ENCODE data around the gene CUEDC1.

DNA sequence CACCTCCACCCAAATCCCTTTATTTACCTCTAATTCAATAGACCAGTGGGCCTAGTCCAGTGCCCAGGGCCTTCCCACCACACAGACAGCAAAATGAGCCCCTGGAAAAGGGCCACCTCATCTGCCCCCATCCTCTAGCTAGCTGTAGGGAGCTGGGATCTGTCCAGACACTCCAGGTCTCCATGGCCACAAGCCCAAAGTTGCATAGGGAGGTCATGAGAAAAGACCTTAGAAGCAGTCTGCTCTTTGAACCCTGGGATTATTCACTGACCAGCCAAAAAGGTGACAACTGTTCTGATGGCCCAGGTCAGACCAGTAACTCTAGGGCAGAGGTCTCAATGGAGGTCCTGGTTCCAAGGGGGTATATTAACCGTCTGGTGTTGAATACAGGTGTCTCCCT lies 2.0 kb downstream of the CUEDC1 start:
- no peak for TF ChIP-seq CTCF (IDR thresholded peaks at IDR 0.05; ENCODE audit: insufficient read depth, low read length)
- no peak for TF ChIP-seq POLR2AphosphoS5 (IDR thresholded peaks at IDR 0.05; ENCODE audit: low read depth)
- TF ChIP-seq, protein P1, sequence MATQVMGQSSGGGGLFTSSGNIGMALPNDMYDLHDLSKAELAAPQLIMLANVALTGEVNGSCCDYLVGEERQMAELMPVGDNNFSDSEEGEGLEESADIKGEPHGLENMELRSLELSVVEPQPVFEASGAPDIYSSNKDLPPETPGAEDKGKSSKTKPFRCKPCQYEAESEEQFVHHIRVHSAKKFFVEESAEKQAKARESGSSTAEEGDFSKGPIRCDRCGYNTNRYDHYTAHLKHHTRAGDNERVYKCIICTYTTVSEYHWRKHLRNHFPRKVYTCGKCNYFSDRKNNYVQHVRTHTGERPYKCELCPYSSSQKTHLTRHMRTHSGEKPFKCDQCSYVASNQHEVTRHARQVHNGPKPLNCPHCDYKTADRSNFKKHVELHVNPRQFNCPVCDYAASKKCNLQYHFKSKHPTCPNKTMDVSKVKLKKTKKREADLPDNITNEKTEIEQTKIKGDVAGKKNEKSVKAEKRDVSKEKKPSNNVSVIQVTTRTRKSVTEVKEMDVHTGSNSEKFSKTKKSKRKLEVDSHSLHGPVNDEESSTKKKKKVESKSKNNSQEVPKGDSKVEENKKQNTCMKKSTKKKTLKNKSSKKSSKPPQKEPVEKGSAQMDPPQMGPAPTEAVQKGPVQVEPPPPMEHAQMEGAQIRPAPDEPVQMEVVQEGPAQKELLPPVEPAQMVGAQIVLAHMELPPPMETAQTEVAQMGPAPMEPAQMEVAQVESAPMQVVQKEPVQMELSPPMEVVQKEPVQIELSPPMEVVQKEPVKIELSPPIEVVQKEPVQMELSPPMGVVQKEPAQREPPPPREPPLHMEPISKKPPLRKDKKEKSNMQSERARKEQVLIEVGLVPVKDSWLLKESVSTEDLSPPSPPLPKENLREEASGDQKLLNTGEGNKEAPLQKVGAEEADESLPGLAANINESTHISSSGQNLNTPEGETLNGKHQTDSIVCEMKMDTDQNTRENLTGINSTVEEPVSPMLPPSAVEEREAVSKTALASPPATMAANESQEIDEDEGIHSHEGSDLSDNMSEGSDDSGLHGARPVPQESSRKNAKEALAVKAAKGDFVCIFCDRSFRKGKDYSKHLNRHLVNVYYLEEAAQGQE (IDR thresholded peaks at IDR 0.05; ENCODE audit: insufficient replicate concordance, low read depth), result no peak

Measured in HL-60 (cell line).